Ammon's horn (tissue), 1 donor: ENCODE data around the gene REEP6.
"Not testable (repeated sequence)": the region's sequence is repeated elsewhere in the genome, so short reads cannot be mapped to it uniquely, and the experiment has no call there.

Experiments used
- DNase-seq: peaks from one replicate; pipeline ENCODE4 v3.0.0-alpha.2; 2016; ENCODE audit warnings: low spot score

REEP6 gene

GRCh38 chr19:1524287-1524971 lies 33.4 kb downstream of the REEP6 start:
- DNase-seq, result no peak

GRCh38 chr19:1524972-1525325 lies 34.0 kb downstream of the REEP6 start:
- DNase-seq, result no peak

GRCh38 chr19:1525343-1525742 lies 34.4 kb downstream of the REEP6 start:
- DNase-seq, result no peak

GRCh38 chr19:1526066-1526778 lies 35.2 kb downstream of the REEP6 start:
- DNase-seq, result no peak

- DNase-seq, result no peak
Measured at GRCh38 chr19:1526979-1527649, 36.1 kb downstream of the REEP6 start.

GRCh38 chr19:1527650-1528309 lies 36.8 kb downstream of the REEP6 start:
- DNase-seq, result no peak

- DNase-seq, result no peak
Measured at GRCh38 chr19:1528596-1529429, 37.8 kb downstream of the REEP6 start.

GRCh38 chr19:1529430-1529816 lies 38.4 kb downstream of the REEP6 start:
- no peak for DNase-seq

GRCh38 chr19:1530856-1531255 lies 39.9 kb downstream of the REEP6 start:
- not testable (repeated sequence) for DNase-seq

GRCh38 chr19:1531587-1531986 lies 40.6 kb downstream of the REEP6 start:
- no peak for DNase-seq

GRCh38 chr19:1532003-1532402 lies 41.0 kb downstream of the REEP6 start:
- no peak for DNase-seq

- no peak for DNase-seq
Measured at GRCh38 chr19:1533510-1534150, 42.6 kb downstream of the REEP6 start.

GRCh38 chr19:1534972-1535371 lies 44.0 kb downstream of the REEP6 start:
- DNase-seq, result no peak

GRCh38 chr19:1535699-1536098 lies 44.7 kb downstream of the REEP6 start:
- not testable (repeated sequence) for DNase-seq

GRCh38 chr19:1538978-1539377 lies 48.0 kb downstream of the REEP6 start:
- DNase-seq, result no peak

- not testable (repeated sequence) for DNase-seq
Measured at GRCh38 chr19:1539749-1540148, 48.8 kb downstream of the REEP6 start.

- DNase-seq, result peak; percentile 39
Measured at GRCh38 chr19:1540365-1540925, 49.5 kb downstream of the REEP6 start.
